H9 (cell line): ENCODE measurements around the gene SOX13. TPM values are rescaled to one million over a fixed set of nuclear protein-coding genes. Genes with fewer than 3 reads are reported as not detected.
A peak's percentile ranks its signal among the peaks of the same experiment; 100 is the strongest.

Experiments
- DNase-seq: peaks from one replicate; pipeline ENCODE4 v3.0.0-alpha.2; 2017
- H2AFZ ChIP-seq: one replicate; pipeline ENCODE4 v1.6.1; 2013; ENCODE audit warnings: mild to moderate bottlenecking, low read length, control low read depth, moderate library complexity
- H2AK5ac ChIP-seq: 2 replicates; pipeline ENCODE4 v1.6.1; 2013; ENCODE audit warnings: low read length, control low read depth, mixed read lengths; ENCODE audit not compliant: insufficient read length
- H2BK120ac ChIP-seq: one replicate; pipeline ENCODE4 v1.6.1; 2013; ENCODE audit warnings: low read depth, mild to moderate bottlenecking, low read length, control low read depth, inconsistent platforms; ENCODE audit not compliant: poor library complexity, severe bottlenecking
- H2BK12ac ChIP-seq: 2 replicates; pipeline ENCODE4 v1.6.1; 2013; ENCODE audit warnings: low read length, control low read depth, mixed read lengths, low read depth; ENCODE audit not compliant: insufficient read length
- H2BK15ac ChIP-seq: 2 replicates; pipeline ENCODE4 v1.6.1; 2013; ENCODE audit warnings: low read depth, low read length, control low read depth
- H2BK20ac ChIP-seq: one replicate; pipeline ENCODE4 v1.6.1; 2013; ENCODE audit warnings: low read depth, mild to moderate bottlenecking, low read length, control low read depth, inconsistent platforms; ENCODE audit not compliant: poor library complexity, severe bottlenecking
- H2BK5ac ChIP-seq: 2 replicates; pipeline ENCODE4 v1.6.1; 2013; ENCODE audit warnings: low read length, control low read depth, mixed read lengths; ENCODE audit not compliant: insufficient read length
- H3K14ac ChIP-seq: 2 replicates; pipeline ENCODE4 v1.6.1; 2013; ENCODE audit warnings: low read length, control low read depth; ENCODE audit not compliant: insufficient read depth
- H3K18ac ChIP-seq: 2 replicates; pipeline ENCODE4 v1.6.1; 2013; ENCODE audit warnings: low read depth, mild to moderate bottlenecking, mixed read lengths, low read length, control low read depth; ENCODE audit not compliant: insufficient read length
- H3K23ac ChIP-seq: 2 replicates; pipeline ENCODE4 v1.6.1; 2013; ENCODE audit warnings: low read length, control low read depth, mixed read lengths, low read depth; ENCODE audit not compliant: insufficient read length
- H3K23me2 ChIP-seq: 2 replicates; pipeline ENCODE4 v1.6.1; 2013; ENCODE audit warnings: low read depth, mild to moderate bottlenecking, mixed read lengths, low read length, control low read depth; ENCODE audit not compliant: insufficient read length, poor library complexity, severe bottlenecking
- H3K27ac ChIP-seq: 2 replicates; pipeline ENCODE4 v1.5.1; 2013; ENCODE audit warnings: low read length, control low read depth, mixed read lengths, low read depth; ENCODE audit not compliant: insufficient read length
- H3K27me3 ChIP-seq: 2 replicates; pipeline ENCODE4 v1.6.1; 2013; ENCODE audit warnings: low read length, control low read depth, inconsistent platforms; ENCODE audit not compliant: insufficient read depth
- H3K4ac ChIP-seq: 2 replicates; pipeline ENCODE4 v1.6.1; 2013; ENCODE audit warnings: low read depth, mild to moderate bottlenecking, control low read depth, inconsistent platforms, low read length, moderate library complexity
- H3K4me1 ChIP-seq: 2 replicates; pipeline ENCODE4 v1.6.1; 2013; ENCODE audit warnings: low read length, control low read depth, inconsistent platforms; ENCODE audit not compliant: insufficient read depth
- H3K4me2 ChIP-seq: 2 replicates; pipeline ENCODE4 v1.6.1; 2013; ENCODE audit warnings: low read length, control low read depth, mixed read lengths; ENCODE audit not compliant: insufficient read length, insufficient read depth
- H3K56ac ChIP-seq: 2 replicates; pipeline ENCODE4 v1.6.1; 2013; ENCODE audit warnings: low read depth, mild to moderate bottlenecking, mixed read lengths, low read length, control low read depth; ENCODE audit not compliant: insufficient read length
- H3K79me1 ChIP-seq: 2 replicates; pipeline ENCODE4 v1.6.1; 2013; ENCODE audit warnings: low read depth, mild to moderate bottlenecking, moderate library complexity, low read length, control low read depth, inconsistent platforms; ENCODE audit not compliant: insufficient read depth, poor library complexity, severe bottlenecking
- H3K79me2 ChIP-seq: 2 replicates; pipeline ENCODE4 v1.6.1; 2013; ENCODE audit warnings: low read length, control low read depth, inconsistent platforms; ENCODE audit not compliant: insufficient read depth
- H3K9ac ChIP-seq: 2 replicates; pipeline ENCODE4 v1.6.1; 2013; ENCODE audit warnings: low read length, control low read depth, mixed read lengths; ENCODE audit not compliant: insufficient read length; ENCODE audit errors: extremely low read depth
- H3K9me3 ChIP-seq: one replicate; pipeline ENCODE4 v1.6.1; 2013; ENCODE audit warnings: low read depth, low read length, inconsistent platforms; ENCODE audit not compliant: control insufficient read depth
- H3T11ph ChIP-seq: one replicate; pipeline ENCODE4 v1.6.1; 2013; ENCODE audit warnings: mild to moderate bottlenecking, low read length, control low read depth, inconsistent platforms
- H4K20me1 ChIP-seq: one replicate; pipeline ENCODE4 v1.6.1; 2013; ENCODE audit not compliant: control insufficient read depth, insufficient read length, insufficient read depth
- H4K5ac ChIP-seq: 2 replicates; pipeline ENCODE4 v1.6.1; 2013; ENCODE audit warnings: low read depth, mild to moderate bottlenecking, mixed read lengths, low read length, control low read depth; ENCODE audit not compliant: insufficient read length
- H4K8ac ChIP-seq: replicated peaks from 2 replicates; pipeline ENCODE4 v1.6.1; 2013; ENCODE audit warnings: low read length, control low read depth, mixed read lengths, low read depth; ENCODE audit not compliant: insufficient read length
- H4K91ac ChIP-seq: 2 replicates; pipeline ENCODE4 v1.6.1; 2013; ENCODE audit warnings: low read depth, mild to moderate bottlenecking, moderate library complexity, mixed read lengths, low read length, control low read depth; ENCODE audit not compliant: insufficient read length
- H3K27ac Mint-ChIP-seq, 3 experiments: 2 replicates in 2 of 3; 3 replicates in 1 of 3; pipeline ENCODE4 v1.8.0; 2020 to 2021; ENCODE audit warnings: mixed read lengths in 3 of 3, mild to moderate bottlenecking in 1 of 3, moderate library complexity in 1 of 3
- H3K27me3 Mint-ChIP-seq: 2 replicates; pipeline ENCODE4 v1.8.0; 2021; ENCODE audit warnings: low read depth, mild to moderate bottlenecking, moderate library complexity, mixed read lengths
- H3K36me3 Mint-ChIP-seq, 3 experiments: 2 replicates in 2 of 3; 3 replicates in 1 of 3; pipeline ENCODE4 v1.8.0; 2020 to 2021; ENCODE audit warnings: low read depth in 3 of 3, mixed read lengths in 3 of 3; ENCODE audit not compliant: insufficient read depth in 1 of 3
- H3K4me1 Mint-ChIP-seq, 2 experiments: 2 replicates each; pipeline ENCODE4 v1.8.0; 2020; ENCODE audit warnings: mixed read lengths in 2 of 2
- H3K4me3 Mint-ChIP-seq, 2 experiments: 2 replicates in 1 of 2; 3 replicates in 1 of 2; pipeline ENCODE4 v1.8.0; 2020 to 2021; ENCODE audit warnings: mild to moderate bottlenecking in 2 of 2, mixed read lengths in 2 of 2, moderate library complexity in 1 of 2
- H3K9me3 Mint-ChIP-seq, 2 experiments: 2 replicates in 1 of 2; 3 replicates in 1 of 2; pipeline ENCODE4 v1.8.0; 2020; ENCODE audit warnings: mild to moderate bottlenecking in 2 of 2, mixed read lengths in 2 of 2, moderate library complexity in 1 of 2
- CTCF ChIP-seq: fragments of 200-600 bp; sonication (generic); conservative IDR thresholded peaks from 3 replicates; pipeline ENCODE4 v1.8.0; 2021; ENCODE audit warnings: antibody characterized with exemption, mild to moderate bottlenecking
- WGBS: extraction: QIAGEN DNeasy Blood & Tissue Kit; methylation state at CpG from one replicate; pipeline ENCODE4 v1.1.7; 2013; ENCODE audit warnings: missing lambda C conversion rate, low lambda C conversion rate, mixed read lengths; ENCODE audit not compliant: insufficient read length; ENCODE audit errors: extremely low coverage; 5-methylcytosine and 5-hydroxymethylcytosine counted together
- total RNA-seq: library from RNA; stranded (reverse); gene quantifications from 2 replicates; pipeline ENCODE4 v1.2.1, GENCODE V29; 2021

SOX13 gene
- total RNA-seq, 1 experiment from 2014 or later: 120 TPM

- Histone ChIP-seq H3K4me1 (peaks cover 42% of the 10 kb centered on the region), H2BK120ac (no peak overlapping the region), H3K14ac (0 out of 2 replicates have a peak overlapping the region, but pooled peaks have one; percentile 11), H3K79me1 (no peaks in the 10 kb centered on the region), H3K23ac (no peak overlapping the region), H2BK15ac (no peak overlapping the region), H4K20me1 (peaks cover 4% of the 10 kb centered on the region), H4K8ac (no peak overlapping the region), H3K23me2 (no peaks in the 10 kb centered on the region), H3K79me2 (peaks cover 74% of the 10 kb centered on the region), H2BK5ac (no peak overlapping the region), H3K4me2 (no peak overlapping the region), H2BK20ac (no peak overlapping the region), H3K27ac (no peak overlapping the region), H3K56ac (no peak overlapping the region), H3K27me3 (no peaks in the 10 kb centered on the region), H4K91ac (no peak overlapping the region), H2AFZ (no peak overlapping the region), H3T11ph (no peak overlapping the region), H3K18ac (peak overlapping the region; percentile 33), H2BK12ac (no peak overlapping the region), H3K4ac (no peak overlapping the region), H3K9me3 (no peaks in the 10 kb centered on the region), H2AK5ac (no peak overlapping the region), H4K5ac (no peak overlapping the region), H3K9ac (no peak overlapping the region)
- Mint-ChIP-seq H3K27ac (peak overlapping the region; percentile 61 to 75 (median 62); a peak in 4 of 7 replicates), H3K4me1 (peaks cover 85 to 93% of the 10 kb centered on the region in 2 experiments), H3K27me3 (no peaks in the 10 kb centered on the region; the same call in 1 of the 2 replicates), H3K36me3 (peaks cover 5 to 9% (median 8%) of the 10 kb centered on the region in 3 experiments; a peak in 6 of 7 replicates), H3K9me3 (no peaks in the 10 kb centered on the region), H3K4me3 (peak overlapping the region in 1 of 2 experiments; percentile 8; a peak in 2 of 5 replicates)
- no peak for DNase-seq
- WGBS: no CpG with 5 or more reads among the region's 7 CpGs
- no peak for TF ChIP-seq CTCF
Measured at GRCh38 chr1:204087893-204088528, 15.1 kb downstream of the SOX13 start.
